H1 (cell line): Measurements from ENCODE around the gene LAMB3. TPM values are rescaled to one million over a fixed set of nuclear protein-coding genes. Genes with fewer than 3 reads are reported as not detected.

Experiments
- MAFK ChIP-seq: IDR thresholded peaks from 2 replicates; pipeline ENCODE4 v1.6.1; 2012; ENCODE audit warnings: low read depth, mild to moderate bottlenecking, improper control_type of control experiment, low read length
- RBBP5 ChIP-seq: IDR thresholded peaks from 2 replicates; pipeline ENCODE4 v1.7.1; 2012; ENCODE audit warnings: low read depth, mild to moderate bottlenecking, inconsistent platforms, low read length, moderate library complexity, borderline replicate concordance
- polyA plus RNA-seq, 7 experiments: library from polyadenylated mRNA; depleted of rRNA in 3 of 7; stranded (reverse) in 5 of 7; unstranded in 2 of 7; fragments of >200 nt in 5 of 7; fragments of 200-250 nt in 2 of 7; gene quantifications; 1 replicate in 5 of 7; 2 replicates in 1 of 7; 4 replicates in 1 of 7; pipeline versions ENCODE4 v1.2.1 to v1.2.3, GENCODE V29; 2011 to 2013; ENCODE audit warnings: missing spikeins in 2 of 7, mixed read lengths in 2 of 7
- total RNA-seq: library from RNA; stranded (reverse); fragmentation: NEBNext Ultra II Directional; extraction: Animal tissue kit (Norgen Biotek cat#: 25700); gene quantifications from 2 replicates; pipeline ENCODE4 v1.2.1, GENCODE V29; 2021
- TF ChIP-seq, protein P1 (sequence below): fragments of 300-600 bp; sonication (generic); IDR thresholded peaks from 2 replicates; pipeline ENCODE4 v1.7.1; 2012; ENCODE audit warnings: low read length, moderate library complexity, mild to moderate bottlenecking, inconsistent platforms; ENCODE audit not compliant: insufficient replicate concordance

The LAMB3 gene
- total and polyA plus RNA-seq, 2 of the 8 experiments (the other 6 are each of a cell fraction or from before 2014, with no cell fraction given) = 0.45 to 0.50 TPM

DNA sequence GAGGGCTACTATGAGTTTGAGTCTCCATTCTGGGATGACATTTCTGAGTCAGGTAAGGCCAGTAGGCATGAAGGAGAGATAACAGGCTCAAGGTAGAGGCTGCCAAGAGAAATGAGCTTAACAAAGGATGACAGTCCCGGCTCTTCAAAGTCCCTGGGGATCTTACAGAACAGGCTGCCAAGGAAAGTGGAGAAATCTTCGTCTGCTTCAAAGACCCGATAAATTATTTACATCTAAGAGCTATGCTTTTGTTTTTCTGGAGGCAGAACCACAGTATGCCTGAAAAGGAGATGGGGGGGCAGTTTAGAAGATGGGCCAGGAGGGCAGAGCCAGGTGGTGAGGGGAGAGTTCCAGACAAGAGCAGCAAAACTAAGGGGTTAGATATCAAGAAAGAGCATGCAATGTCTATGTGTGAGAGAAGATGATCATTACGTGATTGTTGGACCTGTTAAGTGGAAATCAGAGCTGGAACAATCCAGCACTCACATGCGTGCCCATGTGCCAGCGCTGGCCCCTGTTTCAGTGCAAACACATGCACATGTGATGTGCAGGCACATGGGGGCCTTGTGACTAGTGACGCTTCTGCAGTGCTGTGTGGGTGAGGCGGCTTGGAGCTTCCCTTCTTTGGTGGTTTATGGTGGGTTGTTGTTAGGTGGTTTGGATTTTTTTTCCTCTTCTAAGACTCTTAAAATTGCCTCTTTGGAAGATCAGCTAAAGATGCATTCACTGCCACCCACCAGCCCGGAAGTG, 43.0 kb downstream of the LAMB3 start (continued):
- TF ChIP-seq, protein P1, sequence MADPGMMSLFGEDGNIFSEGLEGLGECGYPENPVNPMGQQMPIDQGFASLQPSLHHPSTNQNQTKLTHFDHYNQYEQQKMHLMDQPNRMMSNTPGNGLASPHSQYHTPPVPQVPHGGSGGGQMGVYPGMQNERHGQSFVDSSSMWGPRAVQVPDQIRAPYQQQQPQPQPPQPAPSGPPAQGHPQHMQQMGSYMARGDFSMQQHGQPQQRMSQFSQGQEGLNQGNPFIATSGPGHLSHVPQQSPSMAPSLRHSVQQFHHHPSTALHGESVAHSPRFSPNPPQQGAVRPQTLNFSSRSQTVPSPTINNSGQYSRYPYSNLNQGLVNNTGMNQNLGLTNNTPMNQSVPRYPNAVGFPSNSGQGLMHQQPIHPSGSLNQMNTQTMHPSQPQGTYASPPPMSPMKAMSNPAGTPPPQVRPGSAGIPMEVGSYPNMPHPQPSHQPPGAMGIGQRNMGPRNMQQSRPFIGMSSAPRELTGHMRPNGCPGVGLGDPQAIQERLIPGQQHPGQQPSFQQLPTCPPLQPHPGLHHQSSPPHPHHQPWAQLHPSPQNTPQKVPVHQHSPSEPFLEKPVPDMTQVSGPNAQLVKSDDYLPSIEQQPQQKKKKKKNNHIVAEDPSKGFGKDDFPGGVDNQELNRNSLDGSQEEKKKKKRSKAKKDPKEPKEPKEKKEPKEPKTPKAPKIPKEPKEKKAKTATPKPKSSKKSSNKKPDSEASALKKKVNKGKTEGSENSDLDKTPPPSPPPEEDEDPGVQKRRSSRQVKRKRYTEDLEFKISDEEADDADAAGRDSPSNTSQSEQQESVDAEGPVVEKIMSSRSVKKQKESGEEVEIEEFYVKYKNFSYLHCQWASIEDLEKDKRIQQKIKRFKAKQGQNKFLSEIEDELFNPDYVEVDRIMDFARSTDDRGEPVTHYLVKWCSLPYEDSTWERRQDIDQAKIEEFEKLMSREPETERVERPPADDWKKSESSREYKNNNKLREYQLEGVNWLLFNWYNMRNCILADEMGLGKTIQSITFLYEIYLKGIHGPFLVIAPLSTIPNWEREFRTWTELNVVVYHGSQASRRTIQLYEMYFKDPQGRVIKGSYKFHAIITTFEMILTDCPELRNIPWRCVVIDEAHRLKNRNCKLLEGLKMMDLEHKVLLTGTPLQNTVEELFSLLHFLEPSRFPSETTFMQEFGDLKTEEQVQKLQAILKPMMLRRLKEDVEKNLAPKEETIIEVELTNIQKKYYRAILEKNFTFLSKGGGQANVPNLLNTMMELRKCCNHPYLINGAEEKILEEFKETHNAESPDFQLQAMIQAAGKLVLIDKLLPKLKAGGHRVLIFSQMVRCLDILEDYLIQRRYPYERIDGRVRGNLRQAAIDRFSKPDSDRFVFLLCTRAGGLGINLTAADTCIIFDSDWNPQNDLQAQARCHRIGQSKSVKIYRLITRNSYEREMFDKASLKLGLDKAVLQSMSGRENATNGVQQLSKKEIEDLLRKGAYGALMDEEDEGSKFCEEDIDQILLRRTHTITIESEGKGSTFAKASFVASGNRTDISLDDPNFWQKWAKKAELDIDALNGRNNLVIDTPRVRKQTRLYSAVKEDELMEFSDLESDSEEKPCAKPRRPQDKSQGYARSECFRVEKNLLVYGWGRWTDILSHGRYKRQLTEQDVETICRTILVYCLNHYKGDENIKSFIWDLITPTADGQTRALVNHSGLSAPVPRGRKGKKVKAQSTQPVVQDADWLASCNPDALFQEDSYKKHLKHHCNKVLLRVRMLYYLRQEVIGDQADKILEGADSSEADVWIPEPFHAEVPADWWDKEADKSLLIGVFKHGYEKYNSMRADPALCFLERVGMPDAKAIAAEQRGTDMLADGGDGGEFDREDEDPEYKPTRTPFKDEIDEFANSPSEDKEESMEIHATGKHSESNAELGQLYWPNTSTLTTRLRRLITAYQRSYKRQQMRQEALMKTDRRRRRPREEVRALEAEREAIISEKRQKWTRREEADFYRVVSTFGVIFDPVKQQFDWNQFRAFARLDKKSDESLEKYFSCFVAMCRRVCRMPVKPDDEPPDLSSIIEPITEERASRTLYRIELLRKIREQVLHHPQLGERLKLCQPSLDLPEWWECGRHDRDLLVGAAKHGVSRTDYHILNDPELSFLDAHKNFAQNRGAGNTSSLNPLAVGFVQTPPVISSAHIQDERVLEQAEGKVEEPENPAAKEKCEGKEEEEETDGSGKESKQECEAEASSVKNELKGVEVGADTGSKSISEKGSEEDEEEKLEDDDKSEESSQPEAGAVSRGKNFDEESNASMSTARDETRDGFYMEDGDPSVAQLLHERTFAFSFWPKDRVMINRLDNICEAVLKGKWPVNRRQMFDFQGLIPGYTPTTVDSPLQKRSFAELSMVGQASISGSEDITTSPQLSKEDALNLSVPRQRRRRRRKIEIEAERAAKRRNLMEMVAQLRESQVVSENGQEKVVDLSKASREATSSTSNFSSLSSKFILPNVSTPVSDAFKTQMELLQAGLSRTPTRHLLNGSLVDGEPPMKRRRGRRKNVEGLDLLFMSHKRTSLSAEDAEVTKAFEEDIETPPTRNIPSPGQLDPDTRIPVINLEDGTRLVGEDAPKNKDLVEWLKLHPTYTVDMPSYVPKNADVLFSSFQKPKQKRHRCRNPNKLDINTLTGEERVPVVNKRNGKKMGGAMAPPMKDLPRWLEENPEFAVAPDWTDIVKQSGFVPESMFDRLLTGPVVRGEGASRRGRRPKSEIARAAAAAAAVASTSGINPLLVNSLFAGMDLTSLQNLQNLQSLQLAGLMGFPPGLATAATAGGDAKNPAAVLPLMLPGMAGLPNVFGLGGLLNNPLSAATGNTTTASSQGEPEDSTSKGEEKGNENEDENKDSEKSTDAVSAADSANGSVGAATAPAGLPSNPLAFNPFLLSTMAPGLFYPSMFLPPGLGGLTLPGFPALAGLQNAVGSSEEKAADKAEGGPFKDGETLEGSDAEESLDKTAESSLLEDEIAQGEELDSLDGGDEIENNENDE = no peak
- TF ChIP-seq RBBP5 = no peak
- TF ChIP-seq MAFK = no peak
